VCaP (cell line): ENCODE data around the gene ERMARD.

Experiments used
- H3K27ac ChIP-seq: fragments of 450-650 bp; 2 replicates; pipeline ENCODE4 v1.5.1; 2017
- CTCF ChIP-seq: fragments of 450-650 bp; conservative IDR thresholded peaks from 2 replicates; pipeline ENCODE4 v1.5.1; 2017; ENCODE audit warnings: mild to moderate bottlenecking, moderate library complexity

The ERMARD gene

GRCh38 chr6:169793408-169793807, 42.0 kb downstream of the ERMARD start:
- H3K27ac ChIP-seq, result no peak overlapping the region
- TF ChIP-seq CTCF, result no peak

- no peak for TF ChIP-seq CTCF
- no peak overlapping the region for H3K27ac ChIP-seq
These were observed 43.1 kb downstream of the ERMARD start for GRCh38 chr6:169794317-169795055.

GRCh38 chr6:169795196-169795595, 43.8 kb downstream of the ERMARD start:
- no peak overlapping the region for H3K27ac ChIP-seq
- TF ChIP-seq CTCF, result no peak

GRCh38 chr6:169798764-169799473, 47.5 kb downstream of the ERMARD start:
- TF ChIP-seq CTCF, result no peak
- 0 out of 2 replicates have a peak overlapping the region, but pooled peaks have one; percentile 63 for H3K27ac ChIP-seq

- peak overlapping the region; percentile 63 for H3K27ac ChIP-seq
- TF ChIP-seq CTCF, result peak; percentile 11; the same call in 1 of the 2 replicates
These were observed 48.1 kb downstream of the ERMARD start for GRCh38 chr6:169799474-169799926.

GRCh38 chr6:169800116-169800667, 48.8 kb downstream of the ERMARD start:
- TF ChIP-seq CTCF, result no peak

GRCh38 chr6:169800668-169801395, 49.4 kb downstream of the ERMARD start:
- TF ChIP-seq CTCF, result no peak
- H3K27ac ChIP-seq, result peak overlapping the region; percentile 63

More at GRCh38 chr6:169800116-169800667, 48.8 kb downstream of the ERMARD start:
- H3K27ac ChIP-seq, result peak overlapping the region; percentile 63
